Left lobe of liver (tissue), 2 donors: Measurements from ENCODE around the gene NEDD9. TPM values are rescaled to one million over a fixed set of nuclear protein-coding genes. Genes with fewer than 3 reads are reported as not detected.

Experiments
- ATAC-seq: fragments of 200-7000 bp; cut with Tn5 transposase; one replicate; pipeline ENCODE4 v1.9.1; 2020; ENCODE audit warnings: mild to moderate bottlenecking, moderate library complexity
- DNase-seq: peaks from one replicate; pipeline ENCODE4 v3.0.0-alpha.2; 2020; ENCODE audit warnings: low spot score
- total RNA-seq: library from RNA; stranded (reverse); gene quantifications from one replicate; pipeline ENCODE4 v1.2.1, GENCODE V29; 2021
- donor health status: DM: no; HTN: no; CAD: no; lungs with moderate emphysema.
- donor health status: DM: no; HTN: yes; CAD: no.

NEDD9 gene
- total RNA-seq, 1 donor from 2014 or later = 11.7 TPM

GRCh38 chr6:11219400-11219834, 13.1 kb downstream of the NEDD9 start:
- ATAC-seq = peak; percentile 44
- DNase-seq = no peak

GRCh38 chr6:11218538-11219399, 13.7 kb downstream of the NEDD9 start:
- ATAC-seq (peak; percentile 74), DNase-seq (no peak)

GRCh38 chr6:11218102-11218442, 14.4 kb downstream of the NEDD9 start:
- ATAC-seq (no peak), DNase-seq (no peak)

- DNase-seq (no peak), ATAC-seq (peak; percentile 28)
These were observed 14.9 kb downstream of the NEDD9 start for GRCh38 chr6:11217360-11218101.

DNA sequence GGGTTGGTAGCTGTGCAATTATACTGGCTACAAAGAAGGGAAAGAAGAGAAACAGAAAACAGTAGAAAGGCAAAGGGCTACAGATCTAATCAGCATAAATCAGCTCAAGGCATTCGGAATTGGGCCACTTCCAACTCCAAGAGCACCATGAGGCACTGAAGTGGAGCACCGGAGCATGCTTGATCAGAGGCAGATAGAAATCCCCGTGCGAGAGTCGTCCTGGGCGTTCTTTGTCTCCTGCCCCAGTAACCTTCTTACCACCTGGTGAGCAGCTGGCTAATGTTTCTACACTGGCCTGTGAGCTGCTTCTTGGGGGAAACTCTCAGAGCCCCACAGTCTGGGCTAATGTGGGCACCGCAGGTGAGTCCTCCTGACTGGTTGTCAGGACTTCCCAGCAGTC, 16.7 kb downstream of the NEDD9 start:
- ATAC-seq (no peak), DNase-seq (no peak)

GRCh38 chr6:11214901-11215300, 17.6 kb downstream of the NEDD9 start:
- ATAC-seq = no peak
- no peak for DNase-seq

DNA sequence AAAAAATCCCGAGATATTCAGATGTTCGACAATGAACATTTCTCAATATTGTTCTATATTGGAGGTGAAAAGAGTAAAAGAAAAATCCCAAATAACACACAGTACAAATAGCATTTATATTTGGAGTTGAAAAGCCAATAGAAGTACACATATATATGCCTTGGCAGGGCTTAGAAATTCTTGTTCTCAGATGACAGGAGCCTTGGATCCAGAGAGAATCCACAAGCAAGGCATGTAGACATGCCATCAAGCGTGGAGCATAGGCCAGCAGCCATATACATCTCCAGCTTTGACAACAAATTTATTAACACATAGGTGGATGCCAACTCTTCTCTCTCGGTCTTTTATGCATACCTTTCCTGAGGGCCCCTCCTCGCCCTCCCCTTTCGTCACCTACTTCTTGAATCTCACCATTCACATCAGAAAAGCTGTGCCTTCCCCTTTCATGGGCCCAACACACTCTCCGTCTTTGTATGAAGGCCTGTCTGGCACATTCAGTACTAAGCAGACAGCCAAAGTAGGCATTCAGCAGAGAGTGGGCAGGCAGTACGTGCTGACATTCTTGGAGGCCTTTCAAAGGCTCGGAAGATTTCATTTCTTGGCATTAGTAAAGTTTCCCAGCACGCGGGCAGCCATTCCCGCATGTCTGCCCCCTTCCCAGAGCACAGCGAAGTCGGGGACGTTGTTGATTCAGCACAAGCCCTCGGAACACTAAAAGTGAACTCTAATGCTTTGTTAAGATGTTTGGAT, 18.2 kb downstream of the NEDD9 start:
- DNase-seq (no peak), ATAC-seq (no peak)

DNA sequence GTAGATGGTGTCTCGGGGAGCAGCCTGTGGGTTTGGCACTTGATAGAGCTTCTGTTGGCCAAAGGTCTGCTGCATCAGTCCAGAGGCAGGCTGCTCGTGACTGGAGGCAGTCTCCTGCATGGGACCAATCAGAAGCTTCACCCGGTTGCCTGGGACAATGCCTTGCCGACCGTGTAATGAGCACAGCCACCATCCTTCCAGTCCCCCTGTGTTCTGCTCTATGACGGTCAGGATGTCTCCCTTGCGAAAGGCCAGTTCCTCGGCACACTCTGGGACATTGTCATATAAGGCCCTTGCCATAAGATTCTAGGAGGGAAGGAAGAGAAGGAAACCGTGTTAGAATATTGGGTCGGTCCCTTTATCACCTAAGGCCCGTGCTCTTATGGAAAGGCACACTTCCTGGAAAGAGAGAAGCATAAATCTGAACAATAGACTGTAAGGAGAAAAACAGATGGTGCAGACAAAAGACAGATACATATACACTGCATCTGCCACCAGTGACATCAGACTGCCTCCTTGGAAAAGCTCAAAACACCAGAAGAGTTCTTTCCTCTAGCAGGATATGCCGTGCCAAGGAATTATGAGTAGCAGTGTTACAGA, 18.9 kb downstream of the NEDD9 start:
- DNase-seq (no peak), ATAC-seq (no peak)

DNA sequence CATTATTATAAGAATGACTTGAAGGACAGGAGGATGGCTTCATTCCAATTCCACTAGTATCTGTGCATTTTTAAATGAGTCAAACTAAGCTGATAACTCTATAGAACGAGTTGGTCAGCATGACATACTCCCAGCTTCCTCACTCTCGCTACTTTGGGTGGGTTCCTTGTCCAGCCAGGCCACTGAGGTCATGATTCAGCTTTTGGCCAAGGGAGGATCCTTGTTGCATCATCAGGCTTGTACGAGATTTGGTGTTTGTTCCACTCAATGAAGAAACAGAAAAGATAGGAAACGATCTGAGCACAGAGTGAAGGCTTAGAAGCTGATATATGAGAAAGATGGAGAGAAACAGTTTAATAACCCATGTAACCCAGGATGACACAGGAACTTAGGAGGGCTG, 19.8 kb downstream of the NEDD9 start:
- ATAC-seq (peak; percentile 28), DNase-seq (no peak)

- DNase-seq (no peak), ATAC-seq (no peak)
These were observed 21.2 kb downstream of the NEDD9 start for GRCh38 chr6:11211254-11211653.

DNA sequence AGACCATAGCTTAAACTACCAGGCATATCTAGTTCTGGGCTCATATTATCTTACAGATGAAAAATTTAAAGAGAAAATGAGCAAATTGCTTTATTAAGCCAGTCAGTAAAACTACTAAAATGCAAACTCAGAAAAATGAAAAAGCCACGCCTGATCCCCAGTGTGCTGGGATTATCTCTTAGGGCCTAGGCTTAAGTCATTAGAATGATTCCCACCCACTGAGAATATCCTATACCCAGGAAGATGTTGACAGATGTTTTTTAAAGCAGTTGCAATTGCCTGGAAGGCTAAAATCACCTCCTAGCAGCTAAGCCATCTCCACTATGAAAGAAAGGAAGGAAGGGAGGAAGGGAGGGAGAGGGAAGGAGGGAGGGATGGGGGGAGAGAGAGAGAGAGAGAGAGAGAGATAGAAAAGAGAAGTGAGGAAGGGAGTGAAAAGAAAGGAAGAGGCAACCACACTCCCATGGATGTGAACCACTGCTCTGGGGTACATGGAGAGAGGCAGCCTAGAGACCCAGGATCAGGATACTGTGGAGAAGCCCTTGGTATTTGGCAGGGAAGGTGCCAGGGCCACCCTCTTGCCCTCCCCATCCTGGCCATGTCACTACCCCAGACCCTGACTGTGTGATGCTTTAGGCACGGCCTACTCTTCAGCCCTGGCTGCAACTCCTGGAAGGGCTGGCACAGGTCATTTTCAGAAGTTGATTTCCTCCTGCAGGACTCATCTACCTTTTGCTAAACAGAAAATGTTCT, 21.9 kb downstream of the NEDD9 start:
- DNase-seq = no peak
- no peak for ATAC-seq

- DNase-seq (no peak), ATAC-seq (no peak)
These were observed 22.6 kb downstream of the NEDD9 start for GRCh38 chr6:11209906-11210305.

- no peak for DNase-seq
- no peak for ATAC-seq
These were observed 23.1 kb downstream of the NEDD9 start for GRCh38 chr6:11209369-11209768.

DNA sequence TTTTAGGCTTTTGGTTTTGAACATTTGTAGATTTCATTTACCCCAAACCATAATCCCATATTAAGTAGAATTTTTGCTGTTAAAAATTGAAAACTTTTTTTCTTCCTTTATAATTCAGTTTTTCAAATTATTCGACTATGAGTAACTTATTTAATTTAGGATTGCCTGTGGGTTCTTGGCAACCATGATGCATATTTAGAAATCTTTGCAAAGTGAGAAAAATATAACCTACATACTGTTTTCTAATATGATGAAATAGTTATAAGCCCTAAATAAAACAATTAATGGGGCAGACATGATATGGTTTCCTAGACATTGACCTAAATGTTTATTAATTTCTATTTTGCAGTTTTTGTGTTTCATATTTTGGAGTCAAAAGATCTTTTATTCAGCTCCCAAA, 23.6 kb downstream of the NEDD9 start:
- no peak for ATAC-seq
- no peak for DNase-seq

- DNase-seq = no peak
These were observed 24.2 kb downstream of the NEDD9 start for GRCh38 chr6:11208267-11208666.

DNA sequence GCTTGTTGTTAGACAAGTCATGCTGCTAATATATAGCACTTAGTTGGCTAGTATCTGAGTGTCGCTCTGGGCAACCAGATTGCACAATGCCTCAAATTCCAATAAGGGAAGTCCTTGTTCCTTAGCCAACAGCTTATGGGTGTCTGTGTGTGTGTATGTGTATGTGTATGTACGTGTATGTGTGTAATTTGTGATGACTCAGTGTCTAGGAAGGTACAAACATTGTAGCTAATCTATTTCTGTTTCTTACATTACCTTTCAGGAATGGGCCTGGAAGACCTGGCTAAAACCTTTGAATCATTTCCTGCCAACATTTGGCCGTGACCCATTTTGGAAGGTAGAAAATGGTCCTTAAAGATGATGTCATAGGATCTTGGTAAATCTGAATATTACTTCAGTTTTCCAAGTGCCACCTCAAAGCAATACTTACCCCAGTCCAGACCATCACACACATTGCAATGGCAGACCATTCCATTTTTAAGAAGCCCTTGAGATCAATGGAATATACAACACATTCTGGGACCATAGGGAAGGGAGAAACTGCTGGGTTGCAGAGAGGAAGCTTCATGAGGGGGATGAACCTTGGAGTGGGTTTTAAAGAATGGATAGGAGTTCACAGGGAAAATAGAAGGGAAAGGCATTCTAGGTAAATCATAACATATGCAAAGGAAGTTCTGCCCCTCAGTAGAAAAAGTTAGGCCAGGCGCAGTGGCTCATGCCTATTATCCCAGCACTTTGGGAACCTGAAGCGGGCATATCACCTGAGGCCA, 25.1 kb downstream of the NEDD9 start:
- ATAC-seq (peak; percentile 87), DNase-seq (no peak)

More at GRCh38 chr6:11208267-11208666, 24.2 kb downstream of the NEDD9 start:
- no peak for ATAC-seq

GRCh38 chr6:11206576-11206975, 25.9 kb downstream of the NEDD9 start:
- ATAC-seq (no peak), DNase-seq (no peak)

GRCh38 chr6:11204794-11205366, 27.6 kb downstream of the NEDD9 start:
- no peak for DNase-seq
- ATAC-seq = no peak

DNA sequence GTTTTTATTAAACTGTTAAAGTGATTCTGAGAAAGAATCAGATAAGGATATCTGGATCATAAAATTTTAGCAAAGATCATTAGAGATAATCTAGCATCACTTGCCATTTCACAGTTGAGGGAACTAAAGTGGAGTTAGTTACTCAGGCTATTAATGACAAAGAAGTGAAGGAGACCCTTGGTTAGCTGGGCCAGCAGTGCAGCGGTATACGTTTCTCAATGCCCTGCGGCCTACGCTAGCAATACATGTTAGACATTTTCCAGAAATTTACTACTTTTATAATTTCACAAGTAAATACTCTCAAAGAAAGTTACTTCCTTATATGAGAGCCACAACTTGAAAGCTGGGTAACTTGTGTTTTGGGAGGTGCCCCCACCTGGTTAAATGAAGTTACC, 28.5 kb downstream of the NEDD9 start:
- no peak for DNase-seq
- ATAC-seq = no peak
